Ovary (tissue), 3 donors: ENCODE measurements around the gene ASIC1.

Experiments
- EP300 ChIP-seq: sonication (generic); formaldehyde crosslinking; IDR thresholded peaks from one replicate; pipeline ENCODE4 v1.6.1; 2017; ENCODE audit warnings: antibody characterized with exemption
- POLR2A ChIP-seq: fragments of 450-650 bp; IDR thresholded peaks from one replicate; pipeline ENCODE4 v1.6.1; 2017; ENCODE audit warnings: antibody characterized with exemption, mild to moderate bottlenecking, moderate library complexity
- TF ChIP-seq, protein P1 (sequence below), 3 donors: fragments of 450-650 bp in 2 of 3; fragments of 200-600 bp in 1 of 3; IDR thresholded peaks; one replicate each; pipeline versions ENCODE4 v1.5.1 to v1.8.0; 2016 to 2022; ENCODE audit warnings: antibody characterized with exemption in 3 of 3, mild to moderate bottlenecking in 1 of 3
- donor health status: DM: no; HTN: no; CAD: no.

DNA sequence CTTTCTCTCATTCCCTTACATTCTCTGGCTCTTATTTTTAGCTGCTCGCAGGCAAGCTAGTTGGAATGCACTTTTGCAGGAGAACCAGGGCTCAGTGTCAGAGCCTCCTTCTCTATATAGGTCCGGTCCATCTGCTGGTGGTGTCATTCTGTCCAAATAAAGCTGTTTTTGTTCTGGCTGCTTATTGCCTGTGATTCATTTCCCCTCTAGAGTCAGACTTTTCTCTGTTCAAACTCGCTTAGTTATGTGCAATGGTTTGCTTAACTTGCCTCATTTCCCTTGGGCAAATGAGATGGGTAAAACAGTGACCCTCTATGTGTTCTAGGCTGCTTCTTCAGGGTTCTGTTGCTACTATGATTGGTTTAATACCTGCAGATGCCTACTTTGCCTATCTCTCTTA lies 30.6 kb downstream of the ASIC1 start:
- TF ChIP-seq, protein P1, sequence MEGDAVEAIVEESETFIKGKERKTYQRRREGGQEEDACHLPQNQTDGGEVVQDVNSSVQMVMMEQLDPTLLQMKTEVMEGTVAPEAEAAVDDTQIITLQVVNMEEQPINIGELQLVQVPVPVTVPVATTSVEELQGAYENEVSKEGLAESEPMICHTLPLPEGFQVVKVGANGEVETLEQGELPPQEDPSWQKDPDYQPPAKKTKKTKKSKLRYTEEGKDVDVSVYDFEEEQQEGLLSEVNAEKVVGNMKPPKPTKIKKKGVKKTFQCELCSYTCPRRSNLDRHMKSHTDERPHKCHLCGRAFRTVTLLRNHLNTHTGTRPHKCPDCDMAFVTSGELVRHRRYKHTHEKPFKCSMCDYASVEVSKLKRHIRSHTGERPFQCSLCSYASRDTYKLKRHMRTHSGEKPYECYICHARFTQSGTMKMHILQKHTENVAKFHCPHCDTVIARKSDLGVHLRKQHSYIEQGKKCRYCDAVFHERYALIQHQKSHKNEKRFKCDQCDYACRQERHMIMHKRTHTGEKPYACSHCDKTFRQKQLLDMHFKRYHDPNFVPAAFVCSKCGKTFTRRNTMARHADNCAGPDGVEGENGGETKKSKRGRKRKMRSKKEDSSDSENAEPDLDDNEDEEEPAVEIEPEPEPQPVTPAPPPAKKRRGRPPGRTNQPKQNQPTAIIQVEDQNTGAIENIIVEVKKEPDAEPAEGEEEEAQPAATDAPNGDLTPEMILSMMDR (IDR thresholded peaks at IDR 0.05), result no peak
- no peak for TF ChIP-seq EP300
- no peak for TF ChIP-seq POLR2A
